T-helper 2 cell treated with Interferon-gamma antibody and Interleukin-4, amounts not matched to agents 5 μg/mL and 100 μg/mL, for 36 hours (primary cell): ENCODE data around the gene HTR7.
"Not testable (repeated sequence)": the region's sequence is repeated elsewhere in the genome, so short reads cannot be mapped to it uniquely, and the experiment has no call there.

Experiments used
- DNase-seq: peaks from one replicate; pipeline ENCODE4 v3.0.0; 2021; ENCODE audit warnings: low spot score
- H3K27ac Mint-ChIP-seq: one replicate; pipeline ENCODE4 v1.8.0; 2021; ENCODE audit warnings: mild to moderate bottlenecking, mixed read lengths
- H3K27me3 Mint-ChIP-seq: one replicate; pipeline ENCODE4 v1.8.0; 2021; ENCODE audit warnings: low read depth, mixed read lengths
- H3K36me3 Mint-ChIP-seq: one replicate; pipeline ENCODE4 v1.8.0; 2021; ENCODE audit warnings: low read depth, mixed read lengths
- H3K4me1 Mint-ChIP-seq: one replicate; pipeline ENCODE4 v1.8.0; 2021; ENCODE audit warnings: low read depth, mixed read lengths
- H3K4me3 Mint-ChIP-seq: one replicate; pipeline ENCODE4 v1.8.0; 2022; ENCODE audit warnings: mild to moderate bottlenecking, moderate library complexity, mixed read lengths
- H3K9me3 Mint-ChIP-seq: one replicate; pipeline ENCODE4 v1.8.0; 2021; ENCODE audit warnings: mixed read lengths

Gene HTR7

GRCh38 chr10:90857635-90858460, at the start of gene HTR7:
TSS of gene HTR7 (minus strand) at chr10:90858039. CDS start at chr10:90857671, 368 bp downstream.
- Mint-ChIP-seq H3K27ac (peak within 1 kb of the TSS; percentile 70), H3K9me3 (no peaks in the 10 kb centered on the region), H3K4me1 (peaks cover 5% of the 10 kb centered on the region), H3K36me3 (no peaks in the 10 kb centered on the region), H3K4me3 (peak within 1 kb of the TSS; percentile 88), H3K27me3 (peaks cover 81% of the 10 kb centered on the region)
- peak; percentile 56 for DNase-seq

GRCh38 chr10:90906596-90906995, 48.8 kb upstream of the HTR7 start:
- no peak for DNase-seq
- Mint-ChIP-seq H3K27me3 (no peaks in the 10 kb centered on the region), H3K36me3 (peaks cover 11% of the 10 kb centered on the region), H3K9me3 (no peaks in the 10 kb centered on the region), H3K4me3 (no peak overlapping the region), H3K27ac (no peak overlapping the region), H3K4me1 (peaks cover 15% of the 10 kb centered on the region)

- peaks cover 15% of the 10 kb centered on the region for H3K4me1 Mint-ChIP-seq
- no peaks in the 10 kb centered on the region for H3K27me3 Mint-ChIP-seq
- no peak overlapping the region for H3K4me3 Mint-ChIP-seq
- DNase-seq: no peak
- H3K27ac Mint-ChIP-seq: no peak overlapping the region
- H3K9me3 Mint-ChIP-seq: no peaks in the 10 kb centered on the region
- H3K36me3 Mint-ChIP-seq: peaks cover 13% of the 10 kb centered on the region
These were observed 48.1 kb upstream of the HTR7 start for GRCh38 chr10:90905925-90906324.

- not testable (repeated sequence) for H3K9me3 Mint-ChIP-seq, H3K27me3 Mint-ChIP-seq, DNase-seq
- peaks cover 11% of the 10 kb centered on the region for H3K4me1 Mint-ChIP-seq
- peaks cover 28% of the 10 kb centered on the region for H3K36me3 Mint-ChIP-seq
- H3K27ac Mint-ChIP-seq: peak overlapping the region; percentile 71
- peak overlapping the region; percentile 60 for H3K4me3 Mint-ChIP-seq
These were observed 39.1 kb upstream of the HTR7 start for GRCh38 chr10:90896916-90897315.

GRCh38 chr10:90893190-90893589, 35.4 kb upstream of the HTR7 start:
- Mint-ChIP-seq H3K27me3 (no peaks in the 10 kb centered on the region), H3K36me3 (peaks cover 41% of the 10 kb centered on the region)
- DNase-seq: no peak

GRCh38 chr10:90890347-90890746, 32.5 kb upstream of the HTR7 start:
- no peak for DNase-seq
- H3K4me3 Mint-ChIP-seq: no peak overlapping the region
- H3K4me1 Mint-ChIP-seq: peaks cover 2% of the 10 kb centered on the region
- no peaks in the 10 kb centered on the region for H3K27me3 Mint-ChIP-seq
- no peak overlapping the region for H3K27ac Mint-ChIP-seq
- no peaks in the 10 kb centered on the region for H3K9me3 Mint-ChIP-seq
- H3K36me3 Mint-ChIP-seq: peaks cover 47% of the 10 kb centered on the region

More at GRCh38 chr10:90893190-90893589, 35.4 kb upstream of the HTR7 start:
- Mint-ChIP-seq H3K4me1 (peaks cover 11% of the 10 kb centered on the region), H3K4me3 (no peak overlapping the region), H3K9me3 (no peaks in the 10 kb centered on the region), H3K27ac (no peak overlapping the region)

- H3K27me3 Mint-ChIP-seq: no peaks in the 10 kb centered on the region
- H3K27ac Mint-ChIP-seq: no peak overlapping the region
- H3K9me3 Mint-ChIP-seq: no peaks in the 10 kb centered on the region
- peaks cover 44% of the 10 kb centered on the region for H3K36me3 Mint-ChIP-seq
- H3K4me3 Mint-ChIP-seq: no peak overlapping the region
- H3K4me1 Mint-ChIP-seq: peaks cover 2% of the 10 kb centered on the region
- no peak for DNase-seq
These were observed 31.8 kb upstream of the HTR7 start for GRCh38 chr10:90889636-90890035.

- Mint-ChIP-seq H3K4me3 (no peak overlapping the region), H3K4me1 (peaks cover 2% of the 10 kb centered on the region), H3K27me3 (no peaks in the 10 kb centered on the region), H3K36me3 (peaks cover 40% of the 10 kb centered on the region), H3K9me3 (no peaks in the 10 kb centered on the region), H3K27ac (no peak overlapping the region)
- DNase-seq: no peak
These were observed 30.5 kb upstream of the HTR7 start for GRCh38 chr10:90888387-90888786.

GRCh38 chr10:90887555-90887954, 29.7 kb upstream of the HTR7 start:
- DNase-seq: no peak
- Mint-ChIP-seq H3K27me3 (no peaks in the 10 kb centered on the region), H3K9me3 (no peaks in the 10 kb centered on the region), H3K4me1 (peaks cover 2% of the 10 kb centered on the region), H3K4me3 (no peak overlapping the region), H3K36me3 (peaks cover 42% of the 10 kb centered on the region), H3K27ac (no peak overlapping the region)

GRCh38 chr10:90885176-90885575, 27.3 kb upstream of the HTR7 start:
- Mint-ChIP-seq H3K4me1 (no peaks in the 10 kb centered on the region), H3K27ac (no peak overlapping the region), H3K27me3 (no peaks in the 10 kb centered on the region), H3K9me3 (no peaks in the 10 kb centered on the region), H3K4me3 (no peak overlapping the region), H3K36me3 (peaks cover 32% of the 10 kb centered on the region)
- no peak for DNase-seq

GRCh38 chr10:90884431-90884830, 26.6 kb upstream of the HTR7 start:
- Mint-ChIP-seq H3K4me1 (peaks cover 4% of the 10 kb centered on the region), H3K27ac (no peak overlapping the region), H3K4me3 (no peak overlapping the region), H3K27me3 (no peaks in the 10 kb centered on the region), H3K36me3 (peaks cover 35% of the 10 kb centered on the region), H3K9me3 (no peaks in the 10 kb centered on the region)
- no peak for DNase-seq

GRCh38 chr10:90880059-90880719, 22.4 kb upstream of the HTR7 start:
- Mint-ChIP-seq H3K36me3 (peaks cover 39% of the 10 kb centered on the region), H3K27ac (peak overlapping the region; percentile 38)
- H3K9me3 Mint-ChIP-seq, H3K4me3 Mint-ChIP-seq, DNase-seq, H3K27me3 Mint-ChIP-seq, H3K4me1 Mint-ChIP-seq: not testable (repeated sequence)

- peaks cover 39% of the 10 kb centered on the region for H3K36me3 Mint-ChIP-seq
- H3K4me1 Mint-ChIP-seq: peaks cover 6% of the 10 kb centered on the region
- no peaks in the 10 kb centered on the region for H3K9me3 Mint-ChIP-seq
- no peak overlapping the region for H3K27ac Mint-ChIP-seq
- no peak for DNase-seq
- no peaks in the 10 kb centered on the region for H3K27me3 Mint-ChIP-seq
- H3K4me3 Mint-ChIP-seq: no peak overlapping the region
These were observed 21.2 kb upstream of the HTR7 start for GRCh38 chr10:90879062-90879461.

- Mint-ChIP-seq H3K9me3 (peaks cover 9% of the 10 kb centered on the region), H3K27ac (peak overlapping the region; percentile 90), H3K4me1 (peaks cover 25% of the 10 kb centered on the region), H3K36me3 (peaks cover 18% of the 10 kb centered on the region), H3K27me3 (peaks cover 15% of the 10 kb centered on the region), H3K4me3 (peak overlapping the region; percentile 100)
- DNase-seq: peak; percentile 56
These were observed 14.8 kb upstream of the HTR7 start for GRCh38 chr10:90872648-90873020.
